Right kidney (tissue), 1 donor: ENCODE measurements around the gene FAM210A.

Experiments used
- DNase-seq: peaks from one replicate; pipeline ENCODE4 v3.0.0-alpha.2; 2016

The FAM210A gene

GRCh38 chr18:13646633-13647032 lies 79.7 kb downstream of the FAM210A start:
- no peak for DNase-seq

DNA sequence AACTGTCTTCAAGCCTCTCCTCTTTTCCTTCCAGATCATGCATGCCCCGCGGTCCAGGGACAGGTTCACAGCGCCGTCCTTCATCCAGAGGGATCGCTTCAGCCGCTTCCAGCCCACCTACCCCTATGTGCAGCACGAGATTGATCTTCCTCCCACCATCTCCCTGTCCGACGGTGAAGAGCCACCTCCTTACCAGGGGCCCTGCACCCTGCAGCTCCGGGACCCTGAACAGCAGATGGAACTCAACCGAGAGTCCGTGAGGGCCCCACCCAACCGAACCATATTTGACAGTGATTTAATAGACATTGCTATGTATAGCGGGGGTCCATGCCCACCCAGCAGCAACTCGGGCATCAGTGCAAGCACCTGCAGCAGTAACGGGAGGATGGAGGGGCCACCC lies 81.3 kb downstream of the FAM210A start:
- no peak for DNase-seq

- DNase-seq, result no peak
Observed at GRCh38 chr18:13643261-13643751, 83.1 kb downstream of the FAM210A start.

GRCh38 chr18:13642440-13642827 lies 83.9 kb downstream of the FAM210A start:
- no peak for DNase-seq

DNA sequence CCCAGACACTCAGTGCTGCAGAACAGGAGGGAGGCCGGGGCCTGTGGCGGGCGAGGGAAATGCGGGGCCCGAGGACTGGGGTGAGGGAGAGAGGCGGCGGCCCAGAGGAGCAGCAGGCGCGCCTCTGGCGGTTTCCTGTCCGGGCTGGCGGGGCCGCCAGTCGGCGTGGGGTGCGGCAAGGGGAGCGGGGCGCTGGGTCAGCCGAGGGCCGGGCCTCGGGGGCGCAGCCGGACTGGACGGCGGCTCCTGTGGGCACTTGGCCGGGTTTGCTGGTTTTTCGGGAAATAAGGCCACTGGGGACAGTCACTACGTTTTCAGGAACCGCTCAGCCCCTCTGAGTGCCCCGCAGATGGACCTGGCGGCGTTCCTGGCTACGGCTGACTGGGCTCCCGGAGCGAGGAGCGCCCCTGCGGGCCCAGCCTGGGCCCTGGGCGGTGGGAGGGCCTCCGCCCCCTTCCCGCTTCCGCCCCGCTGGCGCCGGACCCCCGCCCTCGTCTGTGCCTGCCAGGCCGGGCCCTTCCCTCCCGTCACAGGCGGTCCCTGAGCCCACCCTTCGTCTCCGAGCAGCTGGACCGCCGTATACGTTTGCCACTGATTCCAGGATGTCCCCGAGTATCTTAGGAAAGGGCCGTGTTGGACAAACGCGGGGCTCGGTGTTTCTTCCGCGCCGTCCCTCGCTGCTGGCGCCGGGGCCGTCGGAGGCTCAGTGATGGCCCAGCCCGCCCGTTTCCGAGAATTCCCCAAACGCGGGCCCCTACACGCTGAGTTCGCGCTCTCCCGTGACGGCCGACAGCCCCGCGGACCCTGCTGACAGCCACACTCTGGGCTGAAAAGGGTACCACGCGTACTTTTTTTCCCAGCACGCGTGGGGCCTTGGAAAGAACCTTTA lies 84.6 kb downstream of the FAM210A start:
- peak; percentile 84 for DNase-seq

GRCh38 chr18:13640266-13640860 lies 86.0 kb downstream of the FAM210A start:
- peak; percentile 28 for DNase-seq

DNA sequence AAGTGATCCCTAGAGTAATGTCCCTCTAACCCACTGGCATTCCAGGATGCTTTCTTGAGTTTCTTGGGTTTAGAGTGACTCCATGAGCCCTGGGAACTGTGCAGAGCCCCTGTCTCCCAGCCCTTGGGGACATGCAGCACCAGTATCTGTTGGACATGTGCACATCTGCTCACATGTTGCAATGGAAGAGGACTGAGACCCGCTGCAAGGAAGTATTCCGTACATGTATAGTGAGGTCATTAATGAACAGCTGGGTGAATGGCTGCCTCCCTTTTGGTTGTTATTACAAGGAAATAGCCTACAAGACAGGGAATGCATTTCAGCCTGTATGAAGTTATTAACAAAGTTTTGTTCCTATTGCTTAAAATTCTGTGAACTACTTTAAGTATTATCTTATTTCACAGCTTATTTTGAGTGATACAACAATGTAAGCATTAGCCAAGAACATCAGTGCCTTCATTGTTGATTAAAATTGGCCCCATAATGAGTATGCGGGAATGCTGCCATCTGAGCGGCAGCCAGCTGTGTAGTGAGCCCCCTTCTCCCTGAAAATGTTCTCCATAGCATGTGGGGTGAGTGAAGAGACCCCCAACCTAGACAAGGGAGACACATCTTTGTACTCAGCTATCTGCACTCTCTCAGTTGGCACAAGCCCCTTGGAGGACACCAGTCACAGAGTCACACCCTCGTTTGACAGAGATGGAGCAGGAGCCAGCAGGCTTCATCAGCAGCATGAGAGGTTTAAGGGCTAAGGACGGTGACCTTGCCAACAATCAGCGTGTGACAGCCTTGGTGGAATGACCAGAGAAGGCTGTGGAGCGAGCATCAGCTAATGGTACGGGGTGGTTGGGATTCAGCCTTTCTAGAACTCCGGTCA lies 87.4 kb downstream of the FAM210A start:
- DNase-seq, result no peak

- DNase-seq, result no peak
Observed at GRCh38 chr18:13635046-13635445, 91.3 kb downstream of the FAM210A start.

- DNase-seq, result no peak
Observed at GRCh38 chr18:13633700-13634099, 92.7 kb downstream of the FAM210A start.

DNA sequence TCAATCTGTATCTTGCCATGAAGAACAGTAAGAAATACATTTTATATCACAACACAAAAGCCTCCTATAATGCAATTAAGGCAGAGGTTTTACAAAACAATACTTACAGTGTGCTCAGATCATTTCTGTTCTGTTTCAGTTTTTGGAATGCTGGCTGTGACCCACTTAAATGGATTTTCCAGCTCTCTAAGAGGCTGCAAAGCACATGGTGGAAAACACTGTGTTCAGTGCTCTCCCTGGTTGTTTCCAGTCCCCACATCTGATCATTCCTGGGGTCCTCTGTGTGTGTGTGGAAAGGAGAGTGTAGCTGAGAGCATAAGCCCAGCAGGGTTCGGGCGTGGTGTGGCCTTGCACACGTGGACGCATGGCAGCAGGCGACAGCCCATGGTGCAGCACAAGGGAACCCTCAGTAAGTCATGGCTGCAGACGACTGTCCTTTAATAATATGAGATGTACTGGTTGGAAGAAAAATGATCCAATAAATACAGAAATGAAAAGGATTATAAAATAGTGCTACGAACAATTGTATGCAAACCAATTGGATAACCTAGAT lies 95.6 kb downstream of the FAM210A start:
- DNase-seq, result no peak

DNA sequence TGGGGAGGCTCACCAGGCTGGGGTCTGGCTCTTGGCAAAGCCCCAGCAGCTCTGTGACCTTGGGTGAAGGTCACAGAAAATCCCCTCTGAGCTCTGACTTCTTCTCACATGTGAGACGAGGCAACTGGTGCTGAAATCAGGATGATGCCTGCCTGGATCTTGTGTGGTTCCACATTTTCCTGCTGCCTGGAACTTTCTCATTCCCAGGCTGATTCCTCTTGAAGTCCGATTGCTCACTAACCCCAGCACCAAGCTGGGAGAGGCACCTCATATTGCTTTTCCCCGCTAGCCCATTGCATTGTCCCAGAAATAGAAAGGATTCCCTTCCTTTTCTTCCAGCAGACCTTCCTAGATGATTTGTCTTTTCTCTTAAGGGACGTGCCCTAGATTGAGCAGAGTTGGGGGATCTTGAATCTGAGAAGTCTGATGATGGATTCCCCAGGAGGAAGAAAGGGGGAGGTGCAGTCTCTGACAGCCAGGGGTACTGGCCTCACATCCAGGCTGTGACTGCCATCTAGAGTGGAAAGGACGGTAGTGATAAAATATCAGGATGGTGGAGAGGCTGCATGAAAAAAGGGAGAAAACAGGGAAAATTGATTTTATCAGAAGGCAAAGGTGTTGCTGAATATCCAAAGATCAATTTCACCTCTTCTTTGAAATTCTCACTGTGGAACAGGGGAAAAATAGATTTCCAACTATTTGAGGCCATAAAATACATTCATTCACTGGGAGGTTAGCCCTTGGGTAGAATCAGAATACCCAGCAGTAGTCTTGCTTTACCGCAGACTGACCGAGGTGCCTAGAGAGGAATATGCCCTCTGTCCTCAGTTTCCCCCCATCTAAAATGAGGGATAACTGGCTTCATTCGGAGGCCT lies 96.3 kb downstream of the FAM210A start:
- peak; percentile 66 for DNase-seq

DNA sequence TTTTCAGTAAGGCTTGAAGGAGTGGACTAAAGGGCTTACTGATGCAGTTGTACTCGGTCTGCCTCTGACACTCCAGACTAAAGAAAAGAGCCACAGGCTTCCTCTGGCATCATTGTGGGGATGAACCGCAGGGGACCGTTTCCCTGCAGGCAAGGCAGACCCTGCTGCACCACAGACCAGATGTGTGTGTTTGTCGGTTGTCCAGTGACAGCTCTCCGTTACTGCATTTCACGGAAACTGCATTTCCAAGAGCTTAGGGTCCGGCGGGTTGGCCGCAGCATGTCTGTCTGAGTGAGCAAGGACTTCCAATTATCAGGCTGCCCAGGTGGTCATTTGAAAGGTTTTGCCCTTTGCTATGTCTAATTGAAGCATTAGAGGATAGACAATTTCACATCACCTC lies 98.1 kb downstream of the FAM210A start:
- no peak for DNase-seq

DNA sequence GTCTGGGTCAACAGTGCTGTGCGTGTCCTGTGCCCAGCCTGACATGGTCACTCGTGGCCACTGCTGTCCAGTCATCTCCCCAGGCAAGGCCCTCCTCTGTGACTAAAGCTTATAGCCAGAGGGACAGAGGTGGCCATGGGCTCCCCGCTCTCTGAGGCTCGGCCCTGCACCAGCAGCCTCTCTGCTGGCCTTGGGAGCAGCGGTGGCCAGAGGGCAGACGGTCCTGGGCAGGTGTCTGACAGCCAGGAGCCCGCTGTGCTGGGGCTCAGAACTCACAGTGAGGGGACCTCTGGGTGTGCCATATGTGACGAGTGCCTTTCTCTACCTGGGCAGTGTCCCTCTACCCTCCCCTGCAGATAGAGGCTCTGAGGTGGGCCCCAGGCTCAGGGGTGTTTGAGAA lies 98.7 kb downstream of the FAM210A start:
- DNase-seq, result no peak

GRCh38 chr18:13626544-13626908 lies 99.8 kb downstream of the FAM210A start:
- DNase-seq, result no peak

DNA sequence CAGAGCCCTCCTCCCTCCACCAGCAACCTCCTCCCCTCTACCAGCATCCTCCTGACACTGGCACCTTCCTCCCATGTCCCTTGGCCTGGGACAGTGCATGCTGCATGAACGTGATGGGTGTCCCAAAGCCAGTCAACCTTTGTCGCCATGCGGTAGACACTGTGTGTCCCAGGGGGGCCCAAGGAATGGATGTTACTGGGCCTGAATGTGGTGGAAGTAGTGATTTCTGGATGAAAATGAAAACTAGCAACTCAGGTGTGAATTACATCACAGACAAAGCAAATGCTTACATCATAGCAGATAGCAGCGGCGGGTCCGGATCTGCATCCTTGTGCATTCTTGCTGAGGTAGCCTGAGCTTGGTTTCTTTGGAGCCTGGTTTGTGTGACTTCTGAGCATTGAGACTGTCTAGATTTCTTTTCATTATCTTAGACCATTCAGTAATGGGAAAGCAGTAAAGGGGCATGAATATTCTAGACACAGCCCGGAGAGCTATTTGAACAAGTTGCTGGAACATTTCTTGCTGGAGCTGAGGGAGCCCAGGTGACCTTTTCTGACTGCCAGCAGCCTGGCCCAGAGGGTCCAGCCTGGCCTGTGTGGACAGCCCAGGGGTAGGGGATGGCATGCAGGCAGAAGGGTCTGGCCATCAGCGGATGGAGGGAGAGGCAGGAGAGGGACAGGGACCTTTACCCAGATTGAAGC lies 100.4 kb downstream of the FAM210A start:
- DNase-seq, result no peak

GRCh38 chr18:13625355-13625754 lies 101.0 kb downstream of the FAM210A start:
- no peak for DNase-seq

DNA sequence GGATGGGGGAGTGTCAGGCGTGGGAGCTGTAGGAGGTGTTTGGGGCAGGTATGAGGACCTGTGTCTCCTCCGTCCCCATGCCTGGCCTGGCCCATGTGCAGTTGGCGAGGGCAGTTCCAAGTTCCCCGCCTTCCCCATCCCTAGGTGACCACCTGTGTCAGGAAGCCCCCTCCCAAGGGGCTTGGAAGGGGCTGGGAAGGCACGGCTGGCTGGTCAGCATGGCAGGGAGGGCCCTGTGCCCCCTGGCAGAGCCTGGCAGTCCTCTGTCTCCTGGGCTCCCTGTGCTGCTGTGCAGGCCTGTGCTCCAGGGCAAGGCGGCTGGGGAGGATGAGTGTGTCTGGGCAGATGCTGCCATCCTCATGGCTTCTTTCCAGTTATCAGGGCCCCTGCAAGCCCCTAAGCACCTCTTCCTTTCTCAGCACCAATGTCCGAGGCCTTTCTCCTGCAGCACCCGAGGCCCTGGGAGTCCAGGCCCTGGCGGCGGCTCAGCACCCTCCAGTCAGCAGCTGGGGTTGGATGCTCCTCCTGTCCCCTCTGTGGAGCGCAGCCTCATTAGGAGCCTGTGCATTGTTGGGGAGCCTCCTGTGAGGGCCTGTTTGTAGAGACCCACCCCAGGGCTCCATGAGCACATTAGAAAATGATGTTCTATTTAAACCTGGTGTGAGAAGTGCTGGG lies 101.7 kb downstream of the FAM210A start:
- DNase-seq, result no peak

DNA sequence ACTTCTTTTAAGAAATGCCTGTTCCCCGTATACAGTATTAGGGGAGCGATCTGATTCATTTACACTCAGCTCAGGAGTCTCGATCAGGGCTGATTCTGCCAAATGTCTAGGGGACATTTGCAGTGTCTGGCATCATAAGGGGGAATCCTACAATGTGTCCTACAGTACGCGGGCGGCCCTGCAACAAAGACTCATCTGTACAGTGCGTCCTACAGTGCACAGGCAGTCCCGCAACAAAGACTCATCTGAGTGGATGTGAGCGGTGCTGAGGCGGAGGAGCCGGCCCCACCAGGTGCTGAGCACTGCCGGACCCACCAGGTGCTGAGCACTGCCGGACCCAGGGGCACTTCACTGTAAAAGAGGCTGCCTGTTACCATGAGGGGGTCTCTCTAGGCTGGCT lies 102.5 kb downstream of the FAM210A start:
- no peak for DNase-seq

- no peak for DNase-seq
Observed at GRCh38 chr18:13623348-13623747, 103.0 kb downstream of the FAM210A start.

- DNase-seq, result no peak
Observed at GRCh38 chr18:13622751-13623150, 103.6 kb downstream of the FAM210A start.
